CD4-positive, alpha-beta T cell (primary cell): ENCODE measurements around the gene KCNMA1. TPM values are rescaled to one million over a fixed set of nuclear protein-coding genes. Genes with fewer than 3 reads are reported as not detected.

Experiments
- ATAC-seq: fragments of 200-7000 bp; cut with Tn5 transposase; one replicate; pipeline ENCODE4 v1.10.0; 2022; ENCODE audit warnings: mild to moderate bottlenecking; ENCODE audit not compliant: poor library complexity
- CTCF ChIA-PET: fragments of 350-600 bp; sonication (Branson Sonifier 250); formaldehyde crosslinking; loops from one replicate; lab custom pipeline; 2021; ENCODE audit warnings: antibody characterized with exemption, inconsistent platforms; lab: Charles Lee
- POLR2A ChIA-PET: fragments of 350-600 bp; sonication (Branson Sonifier 250); formaldehyde crosslinking; loops from one replicate; lab custom pipeline; 2021; ENCODE audit warnings: antibody characterized with exemption, inconsistent platforms; lab: Charles Lee
- DNase-seq, 14 experiments: peaks; one replicate each; pipeline ENCODE4 v3.0.0-alpha.2; 2013 to 2020; ENCODE audit warnings: mixed read lengths in 2 of 14
- H3K27ac ChIP-seq, 2 donors: one replicate each; pipeline versions ENCODE4 v1.5.1 to v1.7.0; 2013; ENCODE audit warnings: low read length in 2 of 2, low read depth in 1 of 2, mild to moderate bottlenecking in 1 of 2
- H3K27me3 ChIP-seq, 2 experiments: 1 replicate in 1 of 2; 2 replicates in 1 of 2; pipeline versions ENCODE4 v1.6.1 to v1.7.0; 2013; ENCODE audit warnings: low read length in 2 of 2, control low read depth in 1 of 2, mild to moderate bottlenecking in 1 of 2, moderate library complexity in 1 of 2; ENCODE audit not compliant: insufficient read depth in 2 of 2, control insufficient read depth in 1 of 2
- H3K36me3 ChIP-seq: one replicate; pipeline ENCODE4 v1.6.1; 2013; ENCODE audit warnings: low read length, control low read depth; ENCODE audit not compliant: insufficient read depth
- H3K4me1 ChIP-seq: one replicate; pipeline ENCODE4 v1.6.1; 2013; ENCODE audit warnings: low read length, control low read depth; ENCODE audit not compliant: insufficient read depth
- H3K4me3 ChIP-seq: one replicate; pipeline ENCODE4 v1.5.1; 2013; ENCODE audit warnings: mild to moderate bottlenecking, low read length, moderate library complexity
- H3K9me3 ChIP-seq, 2 experiments: 1 replicate in 1 of 2; 2 replicates in 1 of 2; pipeline versions ENCODE4 v1.6.1 to v1.7.0; 2013; ENCODE audit warnings: low read length in 2 of 2, mild to moderate bottlenecking in 2 of 2, control low read depth in 1 of 2, moderate library complexity in 1 of 2; ENCODE audit not compliant: control insufficient read depth in 1 of 2, insufficient read depth in 1 of 2
- H3K27ac Mint-ChIP-seq: one replicate; pipeline ENCODE4 v1.8.0; 2020; ENCODE audit warnings: mixed read lengths
- H3K27me3 Mint-ChIP-seq: one replicate; pipeline ENCODE4 v1.8.0; 2021; ENCODE audit warnings: mixed read lengths
- H3K36me3 Mint-ChIP-seq: one replicate; pipeline ENCODE4 v1.8.0; 2021; ENCODE audit warnings: low read depth, mixed read lengths
- H3K4me1 Mint-ChIP-seq: one replicate; pipeline ENCODE4 v1.8.0; 2021; ENCODE audit warnings: low read depth, mixed read lengths
- H3K4me3 Mint-ChIP-seq: one replicate; pipeline ENCODE4 v1.8.0; 2020; ENCODE audit warnings: mild to moderate bottlenecking, mixed read lengths
- H3K9me3 Mint-ChIP-seq: one replicate; pipeline ENCODE4 v1.8.0; 2020; ENCODE audit warnings: mixed read lengths
- CTCF ChIP-seq: fragments of 200-600 bp; IDR thresholded peaks from one replicate; pipeline ENCODE4 v1.8.0; 2022; ENCODE audit warnings: antibody characterized with exemption, mild to moderate bottlenecking
- intact Hi-C, 2 experiments: fragments of 100-400 bp; cut with DNase I in 1 of 2; cut with micrococcal nuclease in 1 of 2; formaldehyde crosslinking; loops; one replicate each; pipeline versions ENCODE4 v1.15.1 to v1.9.0; 2023 to 2025; cut with DNase I, micrococcal nuclease
- total RNA-seq, 174 experiments: library from RNA in 2 of 174; stranded (reverse) in 2 of 174; gene quantifications; one replicate each; pipeline ENCODE4 v1.2.3 and lab custom pipeline; 2021 to 2026

The KCNMA1 gene
- total RNA-seq, 2 experiments from 2014 or later, result not detected

GRCh38 chr10:77022671-77023070 lies 614.9 kb downstream of the KCNMA1 start:
- intact Hi-C loops, result no loop called here
- no peak for ATAC-seq
- H3K27ac Mint-ChIP-seq, result no peak overlapping the region
- no peaks in the 10 kb centered on the region for H3K9me3 Mint-ChIP-seq
- POLR2A ChIA-PET, result no interaction called here
- no peaks in the 10 kb centered on the region for H3K27me3 ChIP-seq
- H3K4me1 ChIP-seq, result no peaks in the 10 kb centered on the region
- no peak overlapping the region for H3K4me3 Mint-ChIP-seq
- no peak for TF ChIP-seq CTCF
- no peaks in the 10 kb centered on the region for H3K9me3 ChIP-seq
- no peak overlapping the region for H3K27ac ChIP-seq
- no peaks in the 10 kb centered on the region for H3K4me1 Mint-ChIP-seq
- H3K4me3 ChIP-seq, result no peak overlapping the region
- CTCF ChIA-PET, result no interaction called here
- H3K36me3 ChIP-seq, result no peaks in the 10 kb centered on the region
- no peaks in the 10 kb centered on the region for H3K27me3 Mint-ChIP-seq
- DNase-seq, result no peak
- no peaks in the 10 kb centered on the region for H3K36me3 Mint-ChIP-seq

GRCh38 chr10:77021966-77022490 lies 615.6 kb downstream of the KCNMA1 start:
- Mint-ChIP-seq H3K9me3 (no peaks in the 10 kb centered on the region), H3K36me3 (no peaks in the 10 kb centered on the region), H3K4me3 (no peak overlapping the region), H3K27ac (no peak overlapping the region), H3K4me1 (no peaks in the 10 kb centered on the region), H3K27me3 (no peaks in the 10 kb centered on the region)
- no peak overlapping the region for H3K4me3 ChIP-seq
- intact Hi-C loops, result no loop called here
- H3K36me3 ChIP-seq, result no peaks in the 10 kb centered on the region
- no peaks in the 10 kb centered on the region for H3K27me3 ChIP-seq
- DNase-seq (no peak), ATAC-seq (no peak)
- H3K27ac ChIP-seq, result no peak overlapping the region
- no peaks in the 10 kb centered on the region for H3K9me3 ChIP-seq
- ChIA-PET POLR2A (no interaction called here), CTCF (no interaction called here)
- H3K4me1 ChIP-seq, result no peaks in the 10 kb centered on the region
- TF ChIP-seq CTCF, result no peak

- H3K9me3 Mint-ChIP-seq, result no peaks in the 10 kb centered on the region
- Histone ChIP-seq H3K36me3 (no peaks in the 10 kb centered on the region), H3K27me3 (no peaks in the 10 kb centered on the region), H3K4me1 (no peaks in the 10 kb centered on the region), H3K27ac (no peak overlapping the region), H3K4me3 (no peak overlapping the region), H3K9me3 (no peaks in the 10 kb centered on the region)
- TF ChIP-seq CTCF, result no peak
- DNase-seq, result no peak
- ATAC-seq, result no peak
- intact Hi-C loops, result no loop called here
- no peaks in the 10 kb centered on the region for H3K27me3 Mint-ChIP-seq
- no peak overlapping the region for H3K27ac Mint-ChIP-seq
- ChIA-PET POLR2A (no interaction called here), CTCF (no interaction called here)
- H3K4me1 Mint-ChIP-seq, result no peaks in the 10 kb centered on the region
- H3K4me3 Mint-ChIP-seq, result no peak overlapping the region
- no peaks in the 10 kb centered on the region for H3K36me3 Mint-ChIP-seq
Measured at GRCh38 chr10:77020426-77021040, 617.1 kb downstream of the KCNMA1 start.
